T-helper 22 cell (primary cell): ENCODE data around the gene GATAD2B.

Experiments used
- DNase-seq: peaks from one replicate; pipeline ENCODE4 v3.0.0-alpha.2; 2020; ENCODE audit warnings: low read depth

The GATAD2B gene

DNA sequence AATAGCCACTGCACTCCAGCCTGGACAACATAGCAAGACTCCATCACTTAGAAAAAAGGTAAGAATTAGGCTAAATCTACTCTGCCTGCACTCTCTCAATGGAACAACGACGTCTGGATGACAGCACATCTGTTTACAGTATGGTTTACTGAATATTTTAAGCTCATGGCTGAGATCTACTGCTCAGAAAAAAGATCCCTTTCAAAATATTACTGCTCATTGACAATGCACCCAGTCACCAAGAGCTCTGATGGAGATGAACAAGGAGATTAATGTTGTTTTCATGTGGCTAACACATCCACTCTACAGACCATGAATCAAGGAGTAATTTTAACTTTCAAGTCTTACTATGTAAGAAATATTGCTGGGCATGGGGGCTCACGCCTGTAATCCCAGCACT, 89.6 kb downstream of the GATAD2B start:
- no peak for DNase-seq

DNA sequence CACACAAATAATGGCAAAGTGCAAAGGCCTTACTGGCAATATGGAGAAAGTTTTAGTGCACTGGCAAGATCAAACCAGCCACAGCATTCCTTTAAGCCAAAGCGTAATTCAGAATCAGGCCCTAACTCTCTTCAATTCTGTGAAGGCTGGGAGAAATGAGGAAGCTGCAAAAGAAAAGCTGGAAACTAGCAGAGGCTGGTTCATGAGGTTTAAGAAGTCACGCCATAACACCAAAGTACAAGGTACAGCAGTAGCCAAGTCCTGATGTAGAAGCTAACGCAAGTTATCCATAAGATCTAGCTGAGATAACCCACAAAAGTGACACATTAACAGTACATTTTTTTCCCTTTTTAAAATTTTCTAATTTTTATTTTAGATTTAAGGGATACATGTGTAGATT, 90.5 kb downstream of the GATAD2B start:
- DNase-seq: no peak

DNA sequence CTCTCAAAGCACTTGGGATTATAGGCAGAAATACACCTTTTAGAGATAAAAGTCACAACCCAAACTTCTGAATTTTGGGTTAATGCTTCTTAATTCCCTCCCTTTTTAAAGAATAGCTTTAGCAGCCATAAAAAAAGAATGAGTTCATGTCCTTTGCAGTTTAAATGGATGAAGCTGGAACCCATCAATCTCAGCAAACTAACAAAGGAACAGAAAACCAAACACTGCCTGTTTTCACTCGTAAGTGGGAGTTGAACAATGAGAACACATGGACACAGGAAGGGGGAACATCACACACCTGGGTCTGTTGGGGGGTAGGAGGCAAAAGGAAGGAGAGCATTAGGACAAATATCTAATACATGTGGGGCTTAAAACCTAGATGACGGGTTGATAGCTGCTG, 91.7 kb downstream of the GATAD2B start:
- DNase-seq: no peak

DNA sequence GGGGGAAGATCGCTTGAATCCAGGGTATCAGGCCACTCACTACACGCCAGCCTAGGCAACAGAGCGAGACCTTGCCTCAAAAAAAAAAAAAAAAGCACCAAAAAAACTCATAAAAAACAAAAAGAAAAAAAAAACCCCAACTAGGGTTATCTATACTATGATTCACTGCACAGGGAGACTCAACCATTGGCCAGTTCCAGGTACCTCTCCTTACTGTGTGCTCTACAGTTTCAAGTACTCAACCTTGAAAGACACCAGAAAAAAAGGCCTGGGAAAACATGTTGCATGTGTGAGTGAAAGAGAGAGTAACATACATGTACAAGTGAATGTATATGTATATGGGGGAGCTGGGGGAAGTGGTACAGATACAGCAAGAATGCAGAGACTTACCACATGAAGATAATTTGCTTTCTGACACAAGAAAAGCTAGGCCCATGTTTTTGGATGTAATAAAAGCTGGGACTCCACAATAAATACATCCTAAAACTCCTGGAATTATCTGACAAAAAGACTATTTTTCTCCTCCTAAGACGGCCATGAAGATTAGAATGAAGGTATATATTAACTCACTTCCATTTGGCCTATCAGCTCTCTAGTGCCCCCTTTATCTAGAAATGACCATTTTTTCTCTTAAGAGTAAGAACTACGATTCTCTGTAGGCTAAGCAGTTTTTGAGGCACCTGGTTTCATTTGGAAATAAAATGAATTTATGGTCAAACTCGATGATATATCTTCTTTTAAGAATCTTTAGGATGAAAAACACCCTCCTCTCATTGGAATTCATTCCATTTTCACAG, 95.4 kb downstream of the GATAD2B start:
- no peak for DNase-seq

DNA sequence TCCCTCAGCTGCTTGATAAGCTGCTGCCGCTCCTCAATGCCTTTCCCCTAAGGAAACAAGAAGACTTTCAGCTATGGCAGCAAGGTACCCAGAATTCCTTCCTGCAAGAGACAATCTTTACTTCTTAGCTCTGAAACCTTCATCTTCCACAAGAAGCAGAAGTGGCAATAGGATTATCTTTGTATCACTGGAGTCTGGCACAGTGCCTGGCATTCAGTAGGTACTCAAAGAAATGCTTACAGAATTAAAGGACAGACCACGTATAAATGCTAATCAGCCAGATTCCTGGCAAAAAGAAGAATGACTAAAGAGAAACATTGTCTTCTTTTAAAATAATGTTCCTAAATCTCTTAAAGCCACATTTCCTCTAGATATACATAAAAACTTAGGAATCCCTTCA, 103.9 kb downstream of the GATAD2B start:
- DNase-seq: no peak

DNA sequence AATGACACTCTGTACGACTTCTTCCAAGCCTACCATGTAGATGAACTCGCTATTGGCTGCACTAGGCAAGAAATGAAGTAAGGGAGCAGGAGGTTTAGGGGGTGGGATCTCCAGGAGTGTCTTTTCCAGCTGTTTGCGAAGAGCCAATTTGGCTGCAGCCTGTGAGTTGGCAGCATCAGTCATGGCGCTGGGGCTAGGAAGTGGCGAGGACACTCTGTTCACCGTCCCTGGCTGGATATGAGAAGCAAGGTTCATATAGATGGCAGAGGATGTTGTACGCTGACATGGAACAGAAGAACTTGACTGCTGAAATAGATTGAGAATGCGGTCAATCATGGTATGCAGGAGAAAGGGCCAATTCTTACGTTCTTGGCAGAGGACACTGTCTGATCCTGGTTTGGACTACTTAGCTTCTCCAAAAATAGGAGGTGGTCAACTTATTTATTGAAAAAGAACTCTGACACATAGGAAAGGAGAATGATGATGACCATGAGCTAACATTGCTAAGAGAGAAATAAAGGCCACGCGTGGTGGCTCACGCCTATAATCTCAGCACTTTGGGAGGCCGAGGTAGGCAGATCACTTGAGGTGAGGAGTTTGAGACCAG, 106.4 kb downstream of the GATAD2B start:
- no peak for DNase-seq

DNA sequence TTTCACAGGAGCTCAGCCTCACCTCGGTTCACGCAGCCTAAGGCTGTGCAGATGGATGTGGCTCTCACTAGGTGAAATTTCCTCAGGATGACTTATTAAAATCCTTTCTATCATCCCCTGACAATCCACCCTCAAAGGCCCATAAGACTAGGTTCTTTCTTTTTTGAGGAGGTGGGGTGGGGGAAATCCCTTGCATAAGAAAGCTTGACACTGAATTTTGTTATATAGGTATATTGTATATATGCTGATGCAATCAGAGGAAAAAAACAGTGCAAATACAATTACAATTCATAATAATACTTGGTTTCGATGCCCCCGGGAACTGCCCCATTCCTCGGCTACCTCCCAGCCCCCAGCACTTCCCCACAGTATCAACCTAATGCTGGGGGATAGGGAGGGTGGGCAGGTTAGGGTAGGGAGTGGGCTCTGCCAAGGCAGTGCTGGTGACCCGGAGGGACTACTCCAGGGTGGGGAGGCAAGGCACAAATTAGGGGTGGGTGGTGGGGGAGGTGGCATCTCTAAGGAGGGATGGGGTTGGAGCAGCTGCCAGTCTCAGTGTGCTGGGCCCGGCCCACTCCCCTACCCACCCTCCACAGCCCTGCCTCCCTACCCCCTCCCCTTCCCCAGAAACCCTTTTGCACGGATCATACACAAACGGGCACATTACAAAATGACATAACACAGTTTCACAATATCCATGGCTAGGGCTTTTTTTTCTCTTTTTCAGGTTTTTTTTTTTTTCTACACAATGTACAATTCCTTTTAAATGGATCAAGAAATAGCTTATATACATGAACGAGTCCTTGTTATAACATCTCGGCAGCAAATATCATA, 116.7 kb downstream of the GATAD2B start:
- no peak for DNase-seq

DNA sequence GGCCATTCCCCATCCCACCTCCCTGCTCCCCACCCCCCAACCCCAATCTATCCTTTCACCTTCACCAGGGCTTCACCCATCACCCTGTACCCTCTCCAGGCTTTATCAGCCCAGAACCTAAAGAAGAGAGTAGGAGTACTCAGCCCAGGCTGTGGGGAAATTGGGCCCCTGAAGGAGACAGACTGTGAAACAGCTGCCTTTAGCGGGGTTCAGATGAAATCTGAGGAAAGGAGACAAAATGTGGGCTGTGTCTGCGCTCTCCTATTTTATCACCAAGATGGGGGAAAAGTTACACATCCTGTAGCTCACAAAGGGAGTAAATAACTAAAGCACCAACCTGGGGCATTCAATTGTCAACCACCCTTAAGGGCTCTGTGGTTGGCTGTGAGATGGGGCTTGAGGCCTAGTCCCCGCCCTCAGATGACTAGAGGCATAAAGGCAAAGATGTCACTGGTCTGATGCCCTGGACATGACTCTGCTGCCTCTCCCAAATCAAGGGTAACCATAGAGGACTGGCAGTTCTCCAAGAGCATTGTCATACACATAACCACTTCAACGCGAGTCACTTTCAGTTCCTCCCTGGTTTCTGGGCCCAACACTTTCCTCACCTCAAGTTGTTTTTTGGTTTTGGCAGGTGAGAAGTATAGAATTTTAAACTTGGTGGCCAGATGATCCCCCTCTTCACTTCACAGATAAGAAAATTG, 117.6 kb downstream of the GATAD2B start:
- DNase-seq: peak; percentile 41

DNA sequence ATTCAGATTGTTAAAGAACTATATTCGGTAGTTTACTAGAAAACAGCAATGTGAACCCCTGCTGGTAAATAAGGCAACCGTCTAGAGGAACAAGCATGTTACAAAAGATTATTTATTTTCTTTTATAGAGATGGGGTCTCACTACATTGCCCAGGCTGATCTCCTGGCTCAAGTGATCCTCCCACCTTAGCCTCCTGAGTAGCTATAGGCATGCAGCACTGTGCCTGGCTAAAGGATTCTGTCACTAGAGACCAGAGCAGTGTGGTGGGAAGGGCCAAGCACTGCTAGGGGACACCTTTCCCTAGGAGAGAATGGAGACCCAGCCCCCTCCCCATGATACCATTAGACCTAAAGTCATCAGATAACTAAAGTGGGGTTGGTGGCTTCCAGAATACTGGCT, 118.7 kb downstream of the GATAD2B start:
- no peak for DNase-seq

DNA sequence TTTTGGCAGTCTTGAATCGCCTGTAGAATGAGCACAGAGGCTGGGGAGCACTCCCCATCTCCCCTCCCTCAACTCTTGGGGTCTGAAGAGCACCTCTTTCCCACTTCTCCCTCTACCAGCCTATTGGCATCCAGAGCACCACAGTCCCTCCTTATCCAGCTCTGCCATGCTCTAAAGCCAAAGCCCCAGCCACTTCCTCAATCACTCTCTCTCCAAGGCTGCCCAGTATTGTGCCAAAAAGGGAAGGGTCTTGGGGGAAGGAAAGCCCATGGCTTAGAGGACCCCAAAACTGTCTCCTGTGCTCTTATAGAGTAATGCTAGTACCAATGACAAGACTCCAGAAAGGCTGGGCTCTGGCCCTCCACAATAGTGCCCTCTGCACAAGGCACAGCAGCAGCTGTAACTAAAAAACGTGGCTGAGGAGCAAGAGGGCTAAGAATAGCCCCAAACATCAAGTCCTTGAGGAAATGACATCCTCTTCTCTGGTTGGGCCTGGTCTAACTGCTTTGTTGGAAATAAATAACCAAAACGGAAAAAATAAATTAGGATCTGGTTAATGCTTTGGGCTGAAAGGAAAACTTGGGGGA, 119.2 kb downstream of the GATAD2B start:
- no peak for DNase-seq

DNA sequence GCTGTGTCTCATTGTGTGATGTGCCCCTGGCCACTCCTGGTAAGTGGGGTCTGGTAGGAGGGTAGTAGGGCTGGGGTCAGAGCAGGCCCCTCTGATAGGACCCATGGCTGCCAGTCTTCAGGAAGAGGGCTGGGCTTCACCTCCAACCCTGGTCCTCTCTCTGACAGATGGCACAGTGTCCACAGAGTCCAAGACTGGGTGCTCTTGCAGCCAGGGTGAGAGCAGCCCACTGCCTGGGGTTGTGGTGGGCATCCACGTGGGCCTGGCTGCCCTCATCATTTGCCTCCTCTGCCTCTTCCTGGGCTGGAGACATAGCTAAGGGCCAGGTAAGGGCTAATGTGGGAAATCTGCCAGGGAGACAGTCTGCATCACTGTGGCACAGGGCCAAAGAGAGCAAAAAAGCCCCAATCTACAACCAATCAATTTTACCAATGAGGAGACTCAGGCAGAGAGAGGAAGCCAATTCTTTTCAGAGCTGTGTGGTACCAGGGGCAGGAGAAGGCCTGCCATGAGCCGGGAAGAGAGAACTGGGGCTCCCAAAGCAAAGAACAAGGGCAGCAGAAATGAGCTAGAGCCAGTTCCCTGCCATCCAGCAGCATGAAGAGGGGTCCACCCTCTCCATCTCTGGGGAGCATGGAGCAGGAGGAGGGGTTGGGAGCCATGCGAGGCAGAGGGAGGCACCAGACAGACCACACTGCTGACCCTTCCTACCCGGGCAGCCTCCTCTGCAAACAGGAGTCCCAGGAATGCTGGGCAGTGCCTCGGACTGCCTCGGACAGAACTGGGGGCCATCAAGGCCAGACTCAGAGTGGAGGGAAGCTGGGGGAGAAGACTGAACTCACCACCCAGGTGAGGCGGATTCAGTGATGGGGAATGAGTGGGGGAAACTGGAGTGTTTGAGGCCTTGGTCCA, 120.7 kb downstream of the GATAD2B start:
- no peak for DNase-seq

DNA sequence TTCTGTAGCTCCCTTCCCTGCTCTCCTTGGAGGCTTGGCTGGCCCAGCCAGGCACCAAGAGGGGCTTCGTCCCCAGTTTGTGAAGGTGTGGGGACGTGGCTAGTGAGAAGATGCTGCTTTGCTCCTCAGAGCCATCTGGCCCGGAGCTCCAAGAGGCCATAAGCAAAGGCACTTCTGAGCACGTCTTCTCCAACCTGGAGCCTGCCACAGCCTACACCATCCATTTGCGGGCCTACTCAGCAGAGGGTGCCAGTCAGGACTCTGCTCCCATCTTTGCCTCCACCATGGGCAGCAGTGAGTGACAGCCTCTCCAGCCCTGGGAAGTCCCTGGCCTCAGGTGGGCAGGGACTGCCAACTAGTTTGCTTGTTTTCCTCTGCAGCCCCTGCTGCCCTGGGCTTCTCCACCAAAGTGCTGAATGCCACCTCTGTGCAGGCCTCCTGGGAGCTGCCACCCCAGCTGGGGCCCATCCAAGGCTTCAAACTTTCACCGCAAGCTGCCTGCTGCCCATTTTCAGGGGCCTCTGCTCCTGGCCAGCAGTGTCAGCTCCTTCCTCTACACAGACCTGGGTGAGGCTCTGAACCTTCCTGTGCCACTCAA, 121.6 kb downstream of the GATAD2B start:
- DNase-seq: no peak

DNA sequence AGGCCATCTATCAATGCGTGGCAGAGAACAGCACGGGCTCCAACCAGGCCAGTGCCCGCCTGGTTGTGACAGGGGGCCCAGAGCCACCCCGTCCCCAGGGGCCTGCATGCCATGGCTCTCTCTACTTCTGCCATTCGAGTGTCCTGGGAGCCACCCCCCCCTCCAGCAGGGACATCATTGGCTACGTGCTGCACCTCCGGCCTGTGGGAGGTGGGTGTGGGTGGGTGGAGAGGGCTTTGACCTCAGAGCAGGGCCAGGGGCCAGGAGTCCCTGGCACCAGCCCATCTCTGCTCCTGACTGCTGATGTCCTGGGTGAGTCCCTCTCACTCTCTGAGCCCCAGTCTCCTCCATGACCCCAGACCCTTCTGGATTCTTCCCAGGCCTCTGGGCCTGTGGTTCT, 122.3 kb downstream of the GATAD2B start:
- DNase-seq: no peak

DNA sequence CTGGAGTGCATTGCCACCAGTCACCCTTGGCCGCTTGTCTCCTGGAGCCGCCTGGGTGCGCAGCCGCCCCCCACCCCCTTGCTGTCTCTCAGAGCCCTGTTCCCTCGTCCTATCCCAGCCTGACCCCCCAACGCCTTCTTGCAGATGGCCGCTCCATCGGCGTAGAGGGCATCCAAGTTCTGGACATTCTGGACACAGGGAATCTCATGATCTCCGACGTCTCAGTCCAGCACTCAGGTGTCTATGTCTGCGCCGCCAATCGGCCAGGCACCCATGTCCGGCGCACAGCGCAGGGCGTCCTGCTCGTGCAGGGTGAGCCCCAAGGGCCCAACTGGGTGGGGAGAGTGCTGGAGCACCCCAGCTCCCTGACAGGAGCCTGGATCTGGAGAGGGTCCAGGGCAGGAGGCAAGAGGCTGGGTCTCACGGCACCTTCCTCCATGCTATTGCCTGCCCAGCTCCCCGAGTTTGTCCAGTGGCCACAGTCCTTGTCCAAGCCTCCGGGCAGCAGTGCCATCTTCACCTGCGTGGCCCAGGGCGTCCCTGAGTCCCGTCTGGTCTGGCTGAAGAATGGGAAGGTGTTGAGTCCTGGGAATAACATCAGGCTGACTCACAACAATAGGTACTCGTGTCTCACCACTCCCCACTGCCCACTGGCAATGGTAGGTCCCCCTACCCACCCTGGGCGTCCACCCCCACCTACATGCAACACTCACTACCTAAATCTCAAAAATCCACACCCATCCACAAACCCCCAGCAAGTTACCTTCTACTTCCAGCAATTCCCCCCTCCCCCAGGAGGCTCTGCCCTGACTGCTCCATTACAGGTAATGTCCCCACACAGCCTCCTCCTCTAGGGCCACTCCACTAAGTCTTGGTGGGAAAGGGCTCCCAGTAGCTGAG, 123.0 kb downstream of the GATAD2B start:
- DNase-seq: no peak

DNA sequence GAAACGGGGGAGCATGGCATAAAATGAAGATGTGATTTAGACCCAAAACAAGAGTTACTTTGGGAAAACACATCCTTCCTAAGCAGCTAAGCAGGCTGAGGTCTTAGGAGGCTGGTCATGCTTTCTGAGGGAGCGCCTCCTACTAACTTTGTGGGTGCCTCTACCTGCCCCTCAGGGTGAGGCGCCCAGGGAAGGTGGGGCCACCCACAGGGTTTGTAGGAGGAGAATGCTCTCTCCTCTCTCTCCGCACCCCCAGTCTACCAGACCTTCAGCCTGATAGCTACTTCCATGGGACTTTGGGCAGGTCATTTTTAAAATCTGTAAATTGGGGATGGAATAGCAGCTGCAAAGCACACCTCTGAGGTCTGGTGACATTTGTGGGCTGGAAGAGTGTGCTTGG, 123.8 kb downstream of the GATAD2B start:
- DNase-seq: no peak

DNA sequence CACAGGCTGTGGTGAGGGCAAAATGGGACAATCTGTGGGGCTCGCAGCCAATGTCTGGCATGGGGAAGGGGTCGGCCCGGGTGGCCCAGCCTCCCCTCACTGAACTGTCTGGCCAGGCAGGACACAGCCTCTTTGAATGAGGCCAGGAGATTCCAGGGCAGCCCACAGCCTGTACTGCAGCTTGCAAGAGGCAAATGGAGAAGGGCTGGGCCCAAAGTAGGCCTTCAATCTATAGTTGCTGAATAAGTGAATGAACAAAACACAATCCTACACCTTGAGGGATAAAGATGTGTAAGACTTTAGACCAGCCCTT, 124.3 kb downstream of the GATAD2B start:
- DNase-seq: no peak

DNA sequence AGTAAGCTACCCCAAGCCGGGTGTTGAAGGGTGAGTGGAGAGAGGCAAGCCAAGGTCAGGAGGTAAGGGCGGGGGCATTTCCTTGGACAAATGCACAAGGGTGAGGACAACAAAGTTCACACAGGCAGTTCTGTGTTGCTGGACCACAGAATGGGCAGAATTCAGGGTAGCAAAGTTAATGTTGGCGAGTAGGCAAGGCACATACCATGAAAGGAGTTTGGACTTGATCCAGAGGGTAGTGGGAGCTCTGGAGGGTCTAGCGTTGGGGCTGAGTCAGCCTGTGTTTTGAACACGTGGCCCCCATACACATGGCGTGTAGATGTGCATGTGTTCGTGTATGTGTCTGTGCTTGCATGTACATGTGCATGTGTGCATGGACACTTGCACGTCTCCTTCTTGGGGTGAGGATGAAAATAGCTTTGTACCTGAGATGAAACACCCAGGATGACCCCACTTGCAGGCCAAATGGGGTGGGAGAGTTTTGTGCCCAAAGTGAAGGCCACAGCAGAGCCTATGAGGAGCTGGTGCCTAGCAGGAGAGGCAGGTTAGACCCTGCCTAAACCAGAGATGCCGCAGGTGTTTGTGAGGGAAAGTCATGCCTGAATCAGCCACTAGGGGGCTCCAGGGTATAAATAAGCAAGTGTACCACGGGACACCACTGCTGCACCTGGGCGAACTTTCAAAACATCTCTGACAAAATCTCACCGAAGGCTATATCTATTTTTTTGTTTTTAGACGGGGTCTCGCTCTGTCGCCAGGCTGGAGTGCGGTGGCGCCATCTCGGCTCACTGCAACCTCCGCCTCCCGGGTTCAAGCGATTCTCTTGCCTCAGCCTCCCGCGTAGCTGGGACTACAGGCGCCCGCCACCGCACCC, 125.7 kb downstream of the GATAD2B start:
- peak; percentile 53 for DNase-seq

DNA sequence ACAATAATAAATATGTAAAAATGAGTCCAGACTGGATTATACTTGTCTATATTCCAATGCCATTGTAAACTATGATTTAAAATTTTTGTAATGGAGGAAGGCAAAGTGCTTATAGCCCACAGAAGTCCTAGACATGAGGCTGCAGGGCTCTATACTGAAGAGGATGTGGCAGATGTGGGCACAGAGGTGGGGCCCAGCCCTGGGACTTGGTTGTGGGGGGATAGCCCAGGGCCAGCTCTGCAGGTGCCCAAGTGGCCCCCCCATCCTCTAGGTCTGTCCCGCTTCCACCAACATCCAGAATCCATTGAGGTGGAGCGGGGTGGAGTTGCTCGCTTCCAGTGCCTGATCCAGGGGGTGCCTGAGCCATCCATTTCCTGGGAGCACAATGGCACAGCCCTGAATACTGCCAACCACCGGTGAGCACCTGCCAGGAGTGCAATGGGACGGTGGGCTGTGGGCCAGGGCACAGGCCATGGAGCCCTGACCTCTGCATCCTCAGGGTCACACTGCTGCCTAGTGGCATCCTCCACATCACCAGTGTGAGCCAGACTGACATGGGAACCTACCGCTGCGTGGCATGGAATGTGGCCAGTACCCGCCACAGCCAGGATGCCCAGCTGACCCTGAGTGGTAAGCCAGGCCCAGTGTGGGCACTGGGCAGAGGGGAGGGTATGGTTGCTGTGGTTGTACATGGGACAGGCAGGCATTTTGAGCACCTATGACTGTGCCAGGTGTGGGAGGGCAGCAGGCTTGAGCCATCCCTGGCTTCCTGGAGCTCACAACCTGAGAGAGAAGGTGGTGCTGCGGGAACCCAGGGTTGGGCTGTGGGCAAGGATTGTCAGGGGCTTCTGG, 126.6 kb downstream of the GATAD2B start:
- no peak for DNase-seq
